ENCODE results near the gene RACK1. TPM values are rescaled to one million over a fixed set of nuclear protein-coding genes. Genes with fewer than 3 reads are reported as not detected.

RACK1 gene
- total RNA-seq, 1 donor from 2014 or later = 628 TPM

GRCh38 chr5:181203777-181204112, 40.0 kb downstream of the RACK1 start:
- intact Hi-C loops (cut with micrococcal nuclease) = no loop called here
- Histone ChIP-seq H3K27ac (replicated peaks) (peak overlapping the region; percentile 90), H3K4me1 (peaks cover 37% of the 10 kb centered on the region), H3K4me3 (peak overlapping the region; percentile 73), H3K27me3 (ENCODE audit: low read depth) (no peaks in the 10 kb centered on the region), H3K9me3 (replicated peaks) (no peaks in the 10 kb centered on the region), H3K36me3 (no peaks in the 10 kb centered on the region)
- DNase-seq = no peak
- no peak for TF ChIP-seq CTCF (IDR thresholded peaks at IDR 0.05; ENCODE audit: borderline replicate concordance)

- H3K4me3 ChIP-seq = peak overlapping the region; percentile 73
These were observed 40.5 kb downstream of the RACK1 start for GRCh38 chr5:181203093-181203711.

GRCh38 chr5:181200816-181201215, 42.9 kb downstream of the RACK1 start:
- no peaks in the 10 kb centered on the region for H3K27me3 ChIP-seq (ENCODE audit: low read depth)
- H3K27ac ChIP-seq (replicated peaks) = no peak overlapping the region
- intact Hi-C loops (cut with micrococcal nuclease) = no loop called here
- no peaks in the 10 kb centered on the region for H3K9me3 ChIP-seq (replicated peaks)
- TF ChIP-seq CTCF (IDR thresholded peaks at IDR 0.05; ENCODE audit: borderline replicate concordance) = no peak
- peaks cover 26% of the 10 kb centered on the region for H3K4me1 ChIP-seq
- H3K4me3 ChIP-seq = no peak overlapping the region
- DNase-seq = no peak
- no peaks in the 10 kb centered on the region for H3K36me3 ChIP-seq

More at GRCh38 chr5:181203093-181203711, 40.5 kb downstream of the RACK1 start:
- H3K27ac ChIP-seq (replicated peaks) = peak overlapping the region; percentile 90
- no peaks in the 10 kb centered on the region for H3K36me3 ChIP-seq
- H3K9me3 ChIP-seq (replicated peaks) = no peaks in the 10 kb centered on the region
- no peak for DNase-seq
- H3K4me1 ChIP-seq = peaks cover 37% of the 10 kb centered on the region
- no peaks in the 10 kb centered on the region for H3K27me3 ChIP-seq (ENCODE audit: low read depth)
- no peak for TF ChIP-seq CTCF (IDR thresholded peaks at IDR 0.05; ENCODE audit: borderline replicate concordance)
- intact Hi-C loops (cut with micrococcal nuclease) = no loop called here

- Histone ChIP-seq H3K4me3 (no peak overlapping the region), H3K9me3 (replicated peaks) (no peaks in the 10 kb centered on the region), H3K4me1 (peaks cover 18% of the 10 kb centered on the region), H3K27me3 (ENCODE audit: low read depth) (no peaks in the 10 kb centered on the region), H3K36me3 (peaks cover 3% of the 10 kb centered on the region), H3K27ac (replicated peaks) (no peak overlapping the region)
- TF ChIP-seq CTCF (IDR thresholded peaks at IDR 0.05; ENCODE audit: borderline replicate concordance) = no peak
- DNase-seq = no peak
- intact Hi-C loops (cut with micrococcal nuclease) = no loop called here
These were observed 43.6 kb downstream of the RACK1 start for GRCh38 chr5:181199881-181200638.

GRCh38 chr5:181198905-181199519, 44.7 kb downstream of the RACK1 start:
- H3K27ac ChIP-seq (replicated peaks) = no peak overlapping the region
- intact Hi-C loops (cut with micrococcal nuclease) = no loop called here

More at GRCh38 chr5:181198905-181199519, 44.7 kb downstream of the RACK1 start:
- Histone ChIP-seq H3K27me3 (ENCODE audit: low read depth) (no peaks in the 10 kb centered on the region), H3K4me1 (peaks cover 16% of the 10 kb centered on the region), H3K36me3 (peaks cover 3% of the 10 kb centered on the region), H3K9me3 (replicated peaks) (no peaks in the 10 kb centered on the region), H3K4me3 (no peak overlapping the region)
- no peak for DNase-seq
- TF ChIP-seq CTCF (IDR thresholded peaks at IDR 0.05; ENCODE audit: borderline replicate concordance) = no peak

All from left ventricle myocardium inferior (tissue), 1 donor.